GM18517 (cell line): ENCODE data around the gene CYRIA.
A peak's percentile ranks its signal among the peaks of the same experiment; 100 is the strongest.

Experiments
- ATAC-seq: cut with Tn5 transposase; IDR thresholded peaks from one replicate; pipeline ENCODE4 v1.9.1; 2021; ENCODE audit warnings: mild to moderate bottlenecking, moderate library complexity; ENCODE audit not compliant: unreplicated experiment

The CYRIA gene

DNA sequence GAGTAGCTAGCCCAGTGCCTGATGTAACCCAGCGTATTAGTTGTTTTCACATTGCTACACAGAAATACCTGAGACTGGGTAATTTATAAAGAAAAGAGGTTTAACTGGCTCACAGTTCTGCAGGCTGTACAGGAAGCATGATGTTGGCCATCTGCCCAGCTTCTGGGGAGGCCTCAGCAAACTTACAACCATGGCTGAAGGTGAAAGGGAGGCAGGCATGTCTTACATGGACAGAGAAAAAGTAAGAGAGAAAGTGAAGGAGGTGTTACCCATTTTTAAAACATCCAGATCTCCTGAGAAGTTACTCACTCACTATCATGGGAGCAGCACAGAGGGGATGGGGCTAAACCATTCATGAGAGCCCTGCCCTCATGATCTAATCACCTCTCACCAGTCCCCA lies 6.1 kb upstream of the CYRIA start:
- no peak for ATAC-seq

GRCh38 chr2:16669388-16669787 lies 3.8 kb upstream of the CYRIA start:
- ATAC-seq = no peak

DNA sequence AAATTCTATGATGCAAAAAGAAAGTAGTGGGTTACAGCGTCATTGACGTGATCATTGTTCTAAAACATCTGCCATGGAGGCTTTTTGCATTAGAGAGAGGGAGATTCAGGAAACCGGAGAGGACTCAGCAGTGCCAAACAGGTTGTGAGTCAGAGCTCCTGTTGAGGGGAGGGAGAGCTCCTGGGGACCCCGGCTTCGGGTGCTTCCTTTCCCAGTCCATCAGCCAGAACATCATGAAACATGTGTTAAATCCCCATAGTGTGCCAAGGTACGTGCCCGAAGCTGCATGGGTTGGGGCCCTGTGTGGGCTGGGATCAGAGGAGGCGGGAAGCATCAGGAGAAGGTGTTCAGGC lies 791 bp upstream of the CYRIA start:
- no peak for ATAC-seq

GRCh38 chr2:16664809-16665747 lies 556 bp downstream of the CYRIA start:
- ATAC-seq = no peak

- ATAC-seq = no peak
Observed at GRCh38 chr2:16664052-16664731, 1.4 kb downstream of the CYRIA start.

GRCh38 chr2:16663121-16663905 lies 2.3 kb downstream of the CYRIA start:
- ATAC-seq = no peak

- ATAC-seq = no peak
Observed at GRCh38 chr2:16661936-16662839, 3.4 kb downstream of the CYRIA start.

DNA sequence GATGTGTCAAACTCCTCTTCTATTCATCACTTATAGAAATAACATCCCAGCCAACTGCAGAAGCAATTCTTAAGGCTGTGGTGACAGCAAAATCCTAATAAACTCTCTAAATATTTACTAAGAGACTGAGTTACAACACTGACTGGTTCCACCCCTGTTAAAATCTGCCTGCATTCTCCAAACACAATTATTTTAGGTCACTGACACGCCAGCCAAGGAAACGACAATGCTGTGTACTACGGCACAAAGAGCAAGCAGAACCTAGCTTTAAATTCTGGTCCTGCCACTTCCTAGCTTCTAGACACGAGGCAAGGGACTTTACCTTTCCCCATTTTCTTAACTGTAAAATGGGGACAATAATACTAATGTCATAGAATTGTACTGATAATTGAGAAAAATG lies 4.1 kb downstream of the CYRIA start:
- ATAC-seq = no peak

- no peak for ATAC-seq
Observed at GRCh38 chr2:16660556-16660955, 5.1 kb downstream of the CYRIA start.

GRCh38 chr2:16660114-16660513 lies 5.5 kb downstream of the CYRIA start:
- no peak for ATAC-seq

DNA sequence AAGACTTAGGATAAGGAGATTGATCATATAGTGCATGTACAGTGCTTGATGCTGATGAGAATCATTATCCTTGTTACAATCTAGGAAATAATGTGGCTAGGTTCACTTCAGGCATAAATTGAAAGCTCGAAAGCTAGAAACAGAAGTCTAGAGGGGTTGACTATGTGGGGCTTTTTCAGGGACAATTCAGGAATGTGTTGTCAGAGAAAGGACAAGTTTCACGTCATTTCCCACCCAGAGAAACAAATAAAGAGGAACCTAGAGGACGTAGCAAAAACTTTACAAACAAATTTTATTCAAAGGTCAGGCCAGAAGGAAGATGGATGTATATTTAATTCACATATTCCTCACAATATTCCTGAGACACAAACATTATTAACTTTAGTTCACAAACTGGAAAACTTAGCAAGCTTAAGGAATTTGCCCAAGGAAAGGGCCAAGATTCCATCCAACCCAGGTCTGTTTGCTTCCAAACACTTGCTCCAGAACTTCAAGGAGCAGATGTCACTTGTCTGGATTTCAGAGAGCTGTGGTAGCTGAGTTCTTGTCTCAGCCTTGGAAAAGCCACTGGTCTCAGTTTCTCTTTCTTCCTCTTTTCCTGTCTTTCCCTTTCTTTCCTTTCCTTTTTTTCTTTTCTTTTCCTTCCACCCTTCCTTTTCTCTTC lies 7.4 kb downstream of the CYRIA start:
- no peak for ATAC-seq

DNA sequence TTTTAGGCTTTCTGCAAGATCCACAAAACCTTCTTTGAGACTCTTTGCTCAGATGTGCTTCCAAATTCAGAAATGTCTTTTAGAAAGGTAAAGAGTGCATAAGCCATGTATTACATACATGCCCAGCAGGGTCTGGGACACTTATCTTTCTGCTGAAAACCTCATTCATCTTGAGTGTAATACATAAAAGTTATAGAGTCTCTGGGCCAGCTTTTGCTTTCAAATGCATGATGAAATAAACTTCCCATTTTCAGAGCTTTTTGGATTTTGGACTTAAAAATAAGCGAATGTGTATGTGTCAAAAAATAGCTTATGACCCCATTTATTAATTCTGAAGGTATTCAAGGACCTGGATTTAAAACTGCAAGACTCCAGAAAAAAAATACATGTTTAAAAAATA lies 8.0 kb downstream of the CYRIA start:
- ATAC-seq = no peak

GRCh38 chr2:16656784-16657391 lies 8.7 kb downstream of the CYRIA start:
- ATAC-seq = peak; percentile 73

- ATAC-seq = no peak
Observed at GRCh38 chr2:16655905-16656642, 9.6 kb downstream of the CYRIA start.

DNA sequence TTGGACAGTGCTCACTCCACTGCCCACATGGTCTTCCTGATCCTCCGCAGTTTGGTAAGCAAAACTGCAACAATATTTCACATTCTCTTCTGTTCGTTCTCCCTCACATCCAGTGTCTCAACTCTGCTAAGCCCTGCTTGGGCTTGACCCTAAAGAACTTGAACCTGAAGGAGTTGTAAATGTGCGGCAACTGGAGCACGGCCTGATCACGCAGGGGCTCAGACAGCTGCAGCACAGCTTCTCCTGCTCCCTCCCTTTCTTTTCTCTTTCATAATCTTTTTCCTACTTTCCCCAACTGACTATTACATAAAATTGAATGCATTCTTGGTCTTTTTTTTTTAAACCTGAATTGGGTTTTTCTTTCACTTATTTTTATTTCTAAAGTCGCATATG lies 10.2 kb downstream of the CYRIA start:
- no peak for ATAC-seq

DNA sequence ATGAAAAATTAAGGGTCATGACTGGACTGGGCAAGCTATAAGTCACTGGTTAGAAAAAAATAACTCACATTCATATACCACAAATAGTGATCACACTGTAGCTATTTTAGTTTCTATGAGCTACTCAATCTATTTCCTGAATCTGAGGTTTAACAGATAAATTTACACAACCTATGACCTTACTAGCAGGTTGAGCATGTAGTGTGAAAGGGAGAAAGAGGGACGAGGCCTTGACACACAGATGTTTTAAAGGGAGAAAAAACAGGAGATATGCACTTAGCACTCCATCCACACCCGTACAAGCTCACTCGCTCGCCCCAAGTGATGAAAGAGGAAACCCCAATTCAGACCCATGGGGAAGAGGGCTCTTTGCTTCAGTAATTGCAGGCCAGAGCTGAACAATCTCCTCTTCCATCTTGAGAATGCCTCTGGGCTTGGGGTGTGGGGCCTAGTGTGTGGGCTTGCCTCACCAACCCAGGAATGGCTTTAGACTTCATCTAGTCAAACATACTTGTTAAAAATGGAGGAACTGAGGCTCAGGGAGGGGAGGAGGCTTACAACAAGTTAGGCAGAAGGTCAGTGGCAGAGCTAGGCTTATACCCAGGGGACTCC lies 10.7 kb downstream of the CYRIA start:
- peak; percentile 26 for ATAC-seq

- ATAC-seq = peak; percentile 63
Observed at GRCh38 chr2:16653799-16654198, 11.8 kb downstream of the CYRIA start.

GRCh38 chr2:16653083-16653375 lies 12.6 kb downstream of the CYRIA start:
- no peak for ATAC-seq
